Right renal pelvis (tissue), 4 donors: ENCODE measurements around the gene LGALS9C. TPM values are rescaled to one million over a fixed set of nuclear protein-coding genes. Genes with fewer than 3 reads are reported as not detected.
"Not testable (repeated sequence)": the region's sequence is repeated elsewhere in the genome, so short reads cannot be mapped to it uniquely, and the experiment has no call there.

Source experiments
- DNase-seq, 4 donors: peaks; one replicate each; pipeline ENCODE4 v3.0.0-alpha.2; 2013; ENCODE audit warnings: low read depth in 4 of 4, low spot score in 3 of 4, missing footprints in 1 of 4
- polyA plus RNA-seq, 4 donors: library from polyadenylated mRNA; unstranded; fragments of 120-200 nt; gene quantifications; one replicate each; pipeline ENCODE4 v1.2.1, GENCODE V29; 2013; ENCODE audit not compliant: insufficient read length in 4 of 4

The LGALS9C gene
- polyA plus RNA-seq, 4 donors, result 0.04 to 0.11 TPM; not detected in 2

- DNase-seq, result not testable (repeated sequence)
Measured at GRCh38 chr17:18477367-18477766, 778 bp downstream of the LGALS9C start.

- not testable (repeated sequence) for DNase-seq
Measured at GRCh38 chr17:18478362-18478761, 1.8 kb downstream of the LGALS9C start.

GRCh38 chr17:18478977-18479595, 2.5 kb downstream of the LGALS9C start:
- DNase-seq, result not testable (repeated sequence)

DNA sequence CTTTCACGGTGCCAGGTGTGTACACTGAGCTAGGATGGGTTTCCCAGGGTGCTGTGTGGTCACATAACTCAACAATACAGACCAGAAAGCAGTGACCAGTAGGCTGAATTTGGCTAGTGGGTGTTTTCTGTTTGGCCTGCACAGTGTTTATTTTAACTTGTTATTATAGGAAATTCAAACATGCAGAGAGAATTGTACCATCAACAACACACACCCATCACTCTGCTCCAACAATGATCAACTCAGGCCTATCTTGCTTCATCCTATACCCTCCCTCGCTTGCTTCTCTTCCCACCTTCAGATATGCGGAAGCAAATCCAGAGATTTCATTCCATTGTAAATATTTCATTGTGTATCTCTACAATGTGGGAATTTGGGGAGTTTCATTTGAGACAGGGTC, 5.2 kb downstream of the LGALS9C start:
- not testable (repeated sequence) for DNase-seq

GRCh38 chr17:18485936-18486464, 9.4 kb downstream of the LGALS9C start:
- DNase-seq, result not testable (repeated sequence)

DNA sequence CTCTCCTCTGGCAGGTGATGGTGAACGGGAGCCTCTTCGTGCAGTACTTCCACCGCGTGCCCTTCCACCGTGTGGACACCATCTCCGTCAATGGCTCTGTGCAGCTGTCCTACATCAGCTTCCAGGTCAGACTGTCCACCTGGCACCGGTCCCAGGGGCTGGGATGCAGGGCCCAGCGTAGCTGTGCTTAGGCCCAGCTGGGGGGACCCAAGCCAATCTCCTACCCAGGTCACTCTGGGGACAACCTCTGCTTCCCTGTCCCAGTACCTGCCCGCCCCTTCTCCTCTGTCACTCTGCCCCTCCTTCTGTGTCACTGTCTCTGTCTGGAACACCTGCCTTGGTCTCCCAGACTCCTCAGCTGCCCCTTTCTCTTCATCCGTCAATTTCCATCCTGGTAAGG, 11.0 kb downstream of the LGALS9C start:
- DNase-seq, result not testable (repeated sequence)

GRCh38 chr17:18488622-18489021, 12.0 kb downstream of the LGALS9C start:
- not testable (repeated sequence) for DNase-seq

- not testable (repeated sequence) for DNase-seq
Measured at GRCh38 chr17:18490016-18490415, 13.4 kb downstream of the LGALS9C start.

GRCh38 chr17:18492712-18493480, 16.3 kb downstream of the LGALS9C start:
- not testable (repeated sequence) for DNase-seq

- not testable (repeated sequence) for DNase-seq
Measured at GRCh38 chr17:18494250-18494768, 17.7 kb downstream of the LGALS9C start.

DNA sequence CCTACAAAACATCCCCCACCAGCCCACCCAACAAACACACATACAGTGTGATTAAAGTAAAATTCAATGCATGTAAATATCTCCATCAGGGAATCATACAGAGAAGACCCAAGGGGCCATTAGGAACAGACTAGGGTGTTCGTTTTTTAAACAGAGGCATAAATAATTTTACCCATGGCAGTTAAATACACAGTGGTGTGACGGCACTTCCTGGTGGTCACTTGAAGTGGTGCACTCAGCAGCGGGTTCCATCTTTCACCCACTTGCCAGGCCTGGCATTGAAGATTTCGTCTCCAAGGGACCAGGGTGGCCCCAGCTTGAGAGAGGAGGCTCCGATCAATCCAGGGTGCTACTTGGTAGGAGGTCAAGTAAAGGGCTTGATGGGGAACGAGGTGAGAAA, 20.5 kb downstream of the LGALS9C start:
- not testable (repeated sequence) for DNase-seq

DNA sequence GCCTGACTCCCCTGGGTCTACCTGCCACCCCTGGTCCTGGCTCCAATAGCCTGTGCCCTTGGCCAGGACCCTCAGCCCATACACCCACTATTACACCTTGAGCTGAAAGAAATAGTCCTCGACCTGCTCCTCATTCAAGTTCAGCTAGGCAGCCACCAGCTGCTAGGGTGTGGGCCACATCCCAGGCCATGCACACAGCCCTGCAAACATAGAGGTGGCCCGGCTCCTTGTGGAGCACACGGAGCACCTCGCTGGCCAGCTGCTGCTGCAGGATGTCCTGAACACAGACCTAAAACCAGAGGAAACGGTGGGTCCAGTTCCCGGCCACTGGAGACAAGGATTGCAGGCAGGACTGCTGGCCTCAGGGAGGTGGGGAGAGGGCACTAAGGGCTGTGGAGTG, 22.5 kb downstream of the LGALS9C start:
- DNase-seq, result not testable (repeated sequence)

- not testable (repeated sequence) for DNase-seq
Measured at GRCh38 chr17:18499756-18500155, 23.2 kb downstream of the LGALS9C start.

DNA sequence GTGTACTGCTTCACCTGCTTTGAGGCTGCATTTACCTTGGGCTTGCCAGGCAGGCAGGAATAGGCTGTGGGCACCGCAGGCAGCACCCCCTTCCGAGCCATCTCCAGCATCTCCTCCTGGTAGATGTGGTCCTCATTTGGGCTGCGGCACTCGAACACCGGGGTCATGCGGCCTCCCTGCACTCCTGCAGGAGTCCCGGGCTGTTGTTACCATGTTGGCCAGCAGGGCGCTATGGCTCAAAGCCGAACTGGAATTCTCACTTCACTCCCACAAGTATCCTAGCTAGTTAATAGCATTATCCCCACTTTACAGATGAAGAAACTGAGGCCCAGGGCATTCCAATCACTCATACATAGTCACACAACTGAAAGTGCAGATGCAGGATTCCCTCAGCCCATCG, 23.7 kb downstream of the LGALS9C start:
- not testable (repeated sequence) for DNase-seq

GRCh38 chr17:18500816-18501215, 24.2 kb downstream of the LGALS9C start:
- DNase-seq, result not testable (repeated sequence)

DNA sequence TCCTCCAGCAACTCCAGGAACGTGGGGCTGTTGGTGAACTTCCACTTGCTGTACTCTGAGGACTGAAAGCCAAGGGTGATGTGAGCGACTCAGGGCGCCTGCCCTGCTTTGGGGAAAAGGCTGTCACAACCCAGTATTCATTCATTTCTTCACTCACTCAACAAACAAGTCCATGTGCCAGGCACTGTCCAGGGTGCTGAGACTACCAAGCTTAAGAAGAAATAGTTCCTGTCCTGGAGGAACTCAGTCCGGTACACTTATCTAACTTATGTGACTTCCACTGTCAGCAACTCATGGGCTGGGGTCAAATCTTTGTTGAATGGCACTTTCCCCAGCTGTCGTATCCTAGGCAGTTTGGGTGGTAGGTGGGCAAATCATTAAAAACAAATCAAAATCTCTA, 26.6 kb downstream of the LGALS9C start:
- not testable (repeated sequence) for DNase-seq

DNA sequence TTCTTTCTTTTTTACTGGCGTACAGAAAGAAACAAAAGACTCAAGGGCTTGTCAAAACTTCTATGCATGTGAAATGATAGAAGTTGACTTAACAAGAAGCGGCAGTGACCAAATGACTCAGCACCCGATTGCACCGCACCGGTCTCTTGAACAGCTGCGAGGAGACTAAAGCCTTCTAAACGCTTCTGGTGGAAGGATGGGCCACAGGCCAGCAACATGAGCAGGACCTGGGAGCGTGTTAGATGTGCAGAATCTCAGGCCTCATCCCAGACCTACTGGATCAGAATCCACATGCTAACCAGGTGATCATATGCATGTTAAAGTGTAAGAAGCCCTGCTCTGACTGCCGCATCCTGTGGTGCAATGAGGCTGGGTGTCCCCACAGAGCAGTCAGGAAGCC, 31.1 kb downstream of the LGALS9C start:
- not testable (repeated sequence) for DNase-seq

GRCh38 chr17:18508667-18509066, 32.1 kb downstream of the LGALS9C start:
- DNase-seq, result not testable (repeated sequence)

GRCh38 chr17:18521100-18521499, 44.5 kb downstream of the LGALS9C start:
- DNase-seq, result not testable (repeated sequence)

DNA sequence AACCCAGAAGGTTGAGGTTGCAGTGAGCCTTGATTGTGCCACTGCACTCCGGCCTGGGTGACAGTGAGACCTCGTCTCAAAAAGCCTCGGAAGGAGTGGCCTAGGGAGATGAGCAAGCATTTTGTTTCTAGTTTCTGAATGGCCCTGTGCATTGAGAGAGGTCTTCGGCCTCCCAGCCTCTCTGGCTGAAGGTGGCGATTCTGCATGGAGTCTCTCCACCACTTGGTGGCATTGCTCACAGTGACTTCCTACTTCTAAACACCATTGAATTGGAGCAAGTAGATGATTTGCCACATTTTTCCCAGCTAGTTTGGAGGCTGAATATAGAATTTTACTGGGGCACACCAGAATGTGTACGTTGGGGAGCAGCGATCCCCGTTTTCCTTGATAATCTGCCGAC, 48.4 kb downstream of the LGALS9C start:
- not testable (repeated sequence) for DNase-seq

- DNase-seq, result not testable (repeated sequence)
Measured at GRCh38 chr17:18526168-18526800, 49.7 kb downstream of the LGALS9C start.
